HepG2 (cell line): ENCODE results near the gene ST14. TPM values are rescaled to one million over a fixed set of nuclear protein-coding genes. Genes with fewer than 3 reads are reported as not detected.

Experiments used
- ATM ChIP-seq: fragments of 450-650 bp; IDR thresholded peaks from 2 replicates; pipeline ENCODE4 v1.7.1; 2017; ENCODE audit warnings: mild to moderate bottlenecking, borderline replicate concordance
- CHCHD3 ChIP-seq: sonication (generic); formaldehyde crosslinking; IDR thresholded peaks from 2 replicates; pipeline ENCODE4 v1.8.0; 2022; ENCODE audit warnings: mild to moderate bottlenecking, missing genetic modification reagents, moderate library complexity
- FOXM1 ChIP-seq: sonication (generic); formaldehyde crosslinking; IDR thresholded peaks from 2 replicates; pipeline ENCODE4 v1.5.0; 2020; ENCODE audit warnings: missing genetic modification reagents
- FOXO1 ChIP-seq: sonication (generic); formaldehyde crosslinking; IDR thresholded peaks from 2 replicates; pipeline ENCODE4 v1.4.0; 2020; ENCODE audit warnings: missing genetic modification reagents
- MEF2D ChIP-seq: sonication (generic); formaldehyde crosslinking; IDR thresholded peaks from 2 replicates; pipeline ENCODE4 v1.5.1; 2020; ENCODE audit warnings: mild to moderate bottlenecking, missing genetic modification reagents
- MTERF4 ChIP-seq: sonication (generic); formaldehyde crosslinking; IDR thresholded peaks from 2 replicates; pipeline ENCODE4 v1.8.0; 2023; ENCODE audit warnings: mild to moderate bottlenecking, missing genetic modification reagents
- NCOA2 ChIP-seq: sonication (generic); formaldehyde crosslinking; IDR thresholded peaks from 2 replicates; pipeline ENCODE4 v1.8.0; 2022; ENCODE audit warnings: inconsistent platforms
- NKX3-1 ChIP-seq: sonication (generic); formaldehyde crosslinking; IDR thresholded peaks from 2 replicates; pipeline ENCODE4 v1.5.0; 2020; ENCODE audit warnings: missing genetic modification reagents
- SRY ChIP-seq: sonication (generic); formaldehyde crosslinking; IDR thresholded peaks from 2 replicates; pipeline ENCODE4 v1.8.0; 2022; ENCODE audit warnings: mild to moderate bottlenecking, missing genetic modification reagents
- U2AF1 ChIP-seq: fragments of 200-400 bp; formaldehyde crosslinking; optimal IDR thresholded peaks from 2 replicates; pipeline ENCODE3; 2017; ENCODE audit warnings: mild to moderate bottlenecking, low read depth, low read length
- XBP1 ChIP-seq: sonication (generic); formaldehyde crosslinking; IDR thresholded peaks from 2 replicates; pipeline ENCODE4 v1.5.0; 2020; ENCODE audit warnings: missing genetic modification reagents
- ZFP37 ChIP-seq: sonication (generic); formaldehyde crosslinking; IDR thresholded peaks from 2 replicates; pipeline ENCODE4 v1.4.0; 2020; ENCODE audit warnings: missing genetic modification reagents, borderline replicate concordance
- ZNF274 ChIP-seq: sonication (generic); formaldehyde crosslinking; IDR thresholded peaks from 2 replicates; pipeline ENCODE4 v1.5.1; 2020; ENCODE audit warnings: mild to moderate bottlenecking, missing genetic modification reagents
- ZNF446 ChIP-seq: sonication (generic); formaldehyde crosslinking; IDR thresholded peaks from 2 replicates; pipeline ENCODE4 v1.5.0; 2020; ENCODE audit warnings: mild to moderate bottlenecking, missing genetic modification reagents
- ZNF556 ChIP-seq: sonication (generic); formaldehyde crosslinking; IDR thresholded peaks from 2 replicates; pipeline ENCODE4 v1.4.0; 2020; ENCODE audit warnings: mild to moderate bottlenecking, missing genetic modification reagents, borderline replicate concordance
- ZNF747 ChIP-seq: sonication (generic); formaldehyde crosslinking; IDR thresholded peaks from 2 replicates; pipeline ENCODE4 v1.8.1; 2023; ENCODE audit warnings: missing genetic modification reagents, mild to moderate bottlenecking, borderline replicate concordance
- ZNF850 ChIP-seq: sonication (generic); formaldehyde crosslinking; conservative IDR thresholded peaks from 2 replicates; pipeline ENCODE4 v1.9.0; 2021; ENCODE audit warnings: mild to moderate bottlenecking, missing genetic modification reagents
- polyA plus RNA-seq, 8 experiments: library from polyadenylated mRNA; depleted of rRNA in 3 of 8; stranded (reverse) in 7 of 8; unstranded in 1 of 8; fragments of >200 nt; fragmentation: Illumina TruSeq in 4 of 8; extraction: Trizol in 4 of 8; gene quantifications; 2 replicates each; pipeline versions ENCODE4 v1.2.1 to v1.2.3, GENCODE V29; 2011 to 2016; ENCODE audit warnings: low read depth in 4 of 8, missing spikeins in 1 of 8, mixed read lengths in 1 of 8; ENCODE audit not compliant: insufficient read depth in 1 of 8
- total RNA-seq, 5 experiments: library from RNA; depleted of rRNA; stranded (reverse); fragments of >200 nt; fragmentation: Illumina TruSeq; extraction: Trizol; gene quantifications; 2 replicates each; pipeline ENCODE4 v1.2.3, GENCODE V29; 2016; ENCODE audit warnings: low read depth in 1 of 5
- TF ChIP-seq, protein P1 (sequence below): sonication (generic); formaldehyde crosslinking; IDR thresholded peaks from 2 replicates; pipeline ENCODE4 v1.4.0; 2020; ENCODE audit warnings: missing genetic modification reagents
- TF ChIP-seq, protein P2 (sequence below): sonication (generic); formaldehyde crosslinking; IDR thresholded peaks from 2 replicates; pipeline ENCODE4 v1.4.0; 2020; ENCODE audit warnings: missing genetic modification reagents, mild to moderate bottlenecking, borderline replicate concordance
- TF ChIP-seq, protein P3 (sequence below): sonication (generic); formaldehyde crosslinking; IDR thresholded peaks from 2 replicates; pipeline ENCODE4 v1.4.0; 2020; ENCODE audit warnings: missing genetic modification reagents

The ST14 gene
- total and polyA plus RNA-seq, 2 of the 13 experiments (the other 11 are each of a cell fraction or from before 2014, with no cell fraction given), result 0.88 to 1.4 TPM

DNA sequence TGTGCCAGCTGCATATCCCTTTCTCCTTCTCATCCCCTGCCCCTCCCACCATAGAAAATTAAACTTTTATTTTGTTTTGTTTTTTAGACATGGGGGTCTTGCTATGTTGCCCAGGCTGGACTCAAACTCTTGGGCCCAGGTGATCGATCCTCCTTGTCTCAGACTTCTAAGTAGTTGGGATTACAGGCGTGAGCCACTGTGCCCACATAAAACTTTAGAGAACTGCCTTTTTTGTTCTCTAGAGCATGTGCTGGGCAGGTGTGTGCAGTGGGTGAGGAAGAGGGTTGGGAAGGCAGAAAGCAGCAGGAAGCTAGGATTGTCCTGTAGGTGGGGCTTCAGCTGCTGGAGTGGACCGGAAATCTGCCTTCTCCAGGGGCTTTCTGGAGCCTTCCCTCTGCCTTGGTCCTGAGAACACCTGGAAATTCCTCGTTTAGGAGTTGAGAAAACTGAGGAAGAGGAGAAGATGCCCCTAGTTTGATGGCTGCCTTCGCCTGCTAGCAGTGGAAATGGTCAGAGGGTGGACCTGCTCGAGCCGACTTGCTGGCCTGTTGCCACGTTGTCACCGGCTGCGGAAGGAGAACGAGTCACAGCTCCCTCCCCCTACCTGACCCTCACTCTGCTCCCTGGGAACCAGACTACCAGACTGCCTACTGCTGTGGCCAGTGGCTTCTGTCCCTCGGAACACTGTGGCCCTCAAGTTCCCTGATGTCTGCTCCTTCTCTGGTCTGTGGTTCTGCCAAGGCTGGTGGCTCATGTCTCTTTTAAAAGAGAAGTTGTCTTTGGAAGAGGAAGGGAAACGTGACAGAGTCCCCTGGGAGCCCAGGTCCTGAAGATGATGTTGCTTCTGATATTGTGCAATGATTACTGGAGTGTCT, 4.0 kb downstream of the ST14 start (continued):
- TF ChIP-seq, protein P1, sequence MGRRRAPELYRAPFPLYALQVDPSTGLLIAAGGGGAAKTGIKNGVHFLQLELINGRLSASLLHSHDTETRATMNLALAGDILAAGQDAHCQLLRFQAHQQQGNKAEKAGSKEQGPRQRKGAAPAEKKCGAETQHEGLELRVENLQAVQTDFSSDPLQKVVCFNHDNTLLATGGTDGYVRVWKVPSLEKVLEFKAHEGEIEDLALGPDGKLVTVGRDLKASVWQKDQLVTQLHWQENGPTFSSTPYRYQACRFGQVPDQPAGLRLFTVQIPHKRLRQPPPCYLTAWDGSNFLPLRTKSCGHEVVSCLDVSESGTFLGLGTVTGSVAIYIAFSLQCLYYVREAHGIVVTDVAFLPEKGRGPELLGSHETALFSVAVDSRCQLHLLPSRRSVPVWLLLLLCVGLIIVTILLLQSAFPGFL, result no peak
- TF ChIP-seq MTERF4 (CRISPR knock-in tag) (no peak), ZNF556 (CRISPR knock-in tag) (no peak), ZFP37 (CRISPR knock-in tag) (no peak), FOXM1 (CRISPR knock-in tag) (no peak), ZNF446 (CRISPR knock-in tag) (peak; percentile 27; the same call in 1 of the 2 replicates), ZNF747 (CRISPR knock-in tag) (no peak), NKX3-1 (0 out of 2 replicates have a peak, but pooled peaks have one; percentile 73), XBP1 (no peak), ZNF850 (CRISPR knock-in tag) (no peak), ATM (no peak), FOXO1 (no peak), SRY (CRISPR knock-in tag) (0 out of 2 replicates have a peak, but pooled peaks have one; percentile 43), ZNF274 (CRISPR knock-in tag) (peak; percentile 59), CHCHD3 (no peak), NCOA2 (CRISPR knock-in tag) (no peak), MEF2D (CRISPR knock-in tag) (peak; percentile 52; the same call in 1 of the 2 replicates), U2AF1 (no peak)
- TF ChIP-seq, protein P2, sequence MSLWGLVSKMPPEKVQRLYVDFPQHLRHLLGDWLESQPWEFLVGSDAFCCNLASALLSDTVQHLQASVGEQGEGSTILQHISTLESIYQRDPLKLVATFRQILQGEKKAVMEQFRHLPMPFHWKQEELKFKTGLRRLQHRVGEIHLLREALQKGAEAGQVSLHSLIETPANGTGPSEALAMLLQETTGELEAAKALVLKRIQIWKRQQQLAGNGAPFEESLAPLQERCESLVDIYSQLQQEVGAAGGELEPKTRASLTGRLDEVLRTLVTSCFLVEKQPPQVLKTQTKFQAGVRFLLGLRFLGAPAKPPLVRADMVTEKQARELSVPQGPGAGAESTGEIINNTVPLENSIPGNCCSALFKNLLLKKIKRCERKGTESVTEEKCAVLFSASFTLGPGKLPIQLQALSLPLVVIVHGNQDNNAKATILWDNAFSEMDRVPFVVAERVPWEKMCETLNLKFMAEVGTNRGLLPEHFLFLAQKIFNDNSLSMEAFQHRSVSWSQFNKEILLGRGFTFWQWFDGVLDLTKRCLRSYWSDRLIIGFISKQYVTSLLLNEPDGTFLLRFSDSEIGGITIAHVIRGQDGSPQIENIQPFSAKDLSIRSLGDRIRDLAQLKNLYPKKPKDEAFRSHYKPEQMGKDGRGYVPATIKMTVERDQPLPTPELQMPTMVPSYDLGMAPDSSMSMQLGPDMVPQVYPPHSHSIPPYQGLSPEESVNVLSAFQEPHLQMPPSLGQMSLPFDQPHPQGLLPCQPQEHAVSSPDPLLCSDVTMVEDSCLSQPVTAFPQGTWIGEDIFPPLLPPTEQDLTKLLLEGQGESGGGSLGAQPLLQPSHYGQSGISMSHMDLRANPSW (CRISPR knock-in tag), result no peak
- TF ChIP-seq, protein P3, sequence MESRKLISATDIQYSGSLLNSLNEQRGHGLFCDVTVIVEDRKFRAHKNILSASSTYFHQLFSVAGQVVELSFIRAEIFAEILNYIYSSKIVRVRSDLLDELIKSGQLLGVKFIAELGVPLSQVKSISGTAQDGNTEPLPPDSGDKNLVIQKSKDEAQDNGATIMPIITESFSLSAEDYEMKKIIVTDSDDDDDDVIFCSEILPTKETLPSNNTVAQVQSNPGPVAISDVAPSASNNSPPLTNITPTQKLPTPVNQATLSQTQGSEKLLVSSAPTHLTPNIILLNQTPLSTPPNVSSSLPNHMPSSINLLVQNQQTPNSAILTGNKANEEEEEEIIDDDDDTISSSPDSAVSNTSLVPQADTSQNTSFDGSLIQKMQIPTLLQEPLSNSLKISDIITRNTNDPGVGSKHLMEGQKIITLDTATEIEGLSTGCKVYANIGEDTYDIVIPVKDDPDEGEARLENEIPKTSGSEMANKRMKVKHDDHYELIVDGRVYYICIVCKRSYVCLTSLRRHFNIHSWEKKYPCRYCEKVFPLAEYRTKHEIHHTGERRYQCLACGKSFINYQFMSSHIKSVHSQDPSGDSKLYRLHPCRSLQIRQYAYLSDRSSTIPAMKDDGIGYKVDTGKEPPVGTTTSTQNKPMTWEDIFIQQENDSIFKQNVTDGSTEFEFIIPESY, result no peak
